Measurements from ENCODE around the gene DMKN.

Gene DMKN

GRCh38 chr19:35451338-35452096, 61.9 kb downstream of the DMKN start:
- H3K4me1 ChIP-seq (ENCODE audit: insufficient read depth, low read length), result no peaks in the 10 kb centered on the region
- H3K9ac ChIP-seq (ENCODE audit: low read depth, low read length), result no peak overlapping the region
- H3K9me3 ChIP-seq (ENCODE audit: insufficient read depth, low read depth, low read length), result no peaks in the 10 kb centered on the region
- no peak overlapping the region for H3K27ac ChIP-seq (ENCODE audit: low read length)
- H3K4me3 ChIP-seq (ENCODE audit: low read length), result no peak overlapping the region
- H3K27me3 ChIP-seq (ENCODE audit: insufficient read depth, low read length), result no peaks in the 10 kb centered on the region
- H3K36me3 ChIP-seq (ENCODE audit: insufficient read depth, low read depth, low read length), result no peaks in the 10 kb centered on the region

- H3K36me3 ChIP-seq (ENCODE audit: insufficient read depth, low read depth, low read length), result no peaks in the 10 kb centered on the region
- no peaks in the 10 kb centered on the region for H3K4me1 ChIP-seq (ENCODE audit: insufficient read depth, low read length)
- H3K27ac ChIP-seq (ENCODE audit: low read length), result no peak overlapping the region
- no peak overlapping the region for H3K9ac ChIP-seq (ENCODE audit: low read depth, low read length)
- H3K27me3 ChIP-seq (ENCODE audit: insufficient read depth, low read length), result no peaks in the 10 kb centered on the region
- H3K4me3 ChIP-seq (ENCODE audit: low read length), result no peak overlapping the region
- H3K9me3 ChIP-seq (ENCODE audit: insufficient read depth, low read depth, low read length), result no peaks in the 10 kb centered on the region
Measured at GRCh38 chr19:35449359-35450043, 63.9 kb downstream of the DMKN start.

GRCh38 chr19:35447606-35448469, 65.6 kb downstream of the DMKN start, which contains the start of gene FFAR2:
Gene FFAR2, plus strand, starts transcription at chr19:35448257. Its CDS starts 1,458 bp downstream, at chr19:35449715.
- no peaks in the 10 kb centered on the region for H3K36me3 ChIP-seq (ENCODE audit: insufficient read depth, low read depth, low read length)
- H3K9ac ChIP-seq (ENCODE audit: low read depth, low read length), result no peak within 1 kb of the TSS
- no peak within 1 kb of the TSS for H3K27ac ChIP-seq (ENCODE audit: low read length)
- H3K27me3 ChIP-seq (ENCODE audit: insufficient read depth, low read length), result no peaks in the 10 kb centered on the region
- H3K4me1 ChIP-seq (ENCODE audit: insufficient read depth, low read length), result no peaks in the 10 kb centered on the region
- H3K9me3 ChIP-seq (ENCODE audit: insufficient read depth, low read depth, low read length), result no peaks in the 10 kb centered on the region
- H3K4me3 ChIP-seq (ENCODE audit: low read length), result no peak within 1 kb of the TSS
